GM23248 (cell line): ENCODE data around the gene DDX60. TPM values are rescaled to one million over a fixed set of nuclear protein-coding genes. Genes with fewer than 3 reads are reported as not detected.
"Not testable (repeated sequence)": the region's sequence is repeated elsewhere in the genome, so short reads cannot be mapped to it uniquely, and the experiment has no call there.

ENCODE experiments used
- DNase-seq: peaks from one replicate; pipeline ENCODE4 v3.0.0-alpha.2; 2015
- H2AFZ ChIP-seq: fragments of 200-600 bp; sonication (generic); 2 replicates; pipeline ENCODE4 v1.6.1; 2016; ENCODE audit warnings: antibody characterized with exemption
- H3F3A ChIP-seq: fragments of 200-600 bp; sonication (generic); 2 replicates; pipeline ENCODE4 v1.6.1; 2016; ENCODE audit warnings: mild to moderate bottlenecking, antibody characterized with exemption, mixed run types; ENCODE audit not compliant: insufficient read depth
- H3K27ac ChIP-seq: fragments of 200-600 bp; sonication (generic); 2 replicates; pipeline ENCODE4 v1.5.1; 2016; ENCODE audit warnings: mild to moderate bottlenecking
- H3K27me3 ChIP-seq: fragments of 200-600 bp; sonication (generic); replicated peaks from 2 replicates; pipeline ENCODE4 v1.6.1; 2016; ENCODE audit warnings: mild to moderate bottlenecking; ENCODE audit not compliant: insufficient read depth
- H3K36me3 ChIP-seq: fragments of 200-600 bp; sonication (generic); 2 replicates; pipeline ENCODE4 v1.6.1; 2016; ENCODE audit warnings: low read depth, mild to moderate bottlenecking
- H3K4me1 ChIP-seq: fragments of 200-600 bp; sonication (generic); 2 replicates; pipeline ENCODE4 v1.6.1; 2016; ENCODE audit warnings: mild to moderate bottlenecking; ENCODE audit not compliant: insufficient read depth
- H3K4me2 ChIP-seq: fragments of 200-600 bp; sonication (generic); one replicate; pipeline ENCODE4 v1.6.1; 2016; ENCODE audit warnings: mild to moderate bottlenecking; ENCODE audit not compliant: unreplicated experiment
- H3K4me3 ChIP-seq: fragments of 200-600 bp; sonication (generic); 2 replicates; pipeline ENCODE4 v1.5.1; 2016; ENCODE audit warnings: mild to moderate bottlenecking
- H3K79me2 ChIP-seq: fragments of 200-600 bp; sonication (generic); 2 replicates; pipeline ENCODE4 v1.6.1; 2016; ENCODE audit warnings: mild to moderate bottlenecking; ENCODE audit not compliant: insufficient read depth
- H3K9ac ChIP-seq: fragments of 200-600 bp; sonication (generic); 2 replicates; pipeline ENCODE4 v1.6.1; 2016; ENCODE audit warnings: mild to moderate bottlenecking
- H3K9me2 ChIP-seq: fragments of 200-600 bp; sonication (generic); 2 replicates; pipeline ENCODE4 v1.6.1; 2016; ENCODE audit warnings: mixed run types, mild to moderate bottlenecking, moderate library complexity; ENCODE audit not compliant: insufficient read depth
- H3K9me3 ChIP-seq: fragments of 200-600 bp; sonication (generic); one replicate; pipeline ENCODE4 v1.6.1; 2017; ENCODE audit warnings: low read depth
- H4K20me1 ChIP-seq: fragments of 200-600 bp; sonication (generic); 2 replicates; pipeline ENCODE4 v1.6.0; 2016; ENCODE audit not compliant: insufficient read depth
- EZH2 ChIP-seq: fragments of 200-600 bp; sonication (generic); IDR thresholded peaks from 2 replicates; pipeline ENCODE4 v1.6.1; 2018; ENCODE audit warnings: antibody characterized with exemption, mild to moderate bottlenecking; ENCODE audit not compliant: insufficient read depth, poor library complexity, severe bottlenecking
- EZH2phosphoT487 ChIP-seq: fragments of 200-600 bp; sonication (generic); IDR thresholded peaks from 2 replicates; pipeline ENCODE4 v1.6.1; 2018; ENCODE audit warnings: antibody characterized with exemption, moderate library complexity, mild to moderate bottlenecking, low read depth; ENCODE audit not compliant: insufficient read depth
- WGBS, 2 experiments: methylation state at CpG; one replicate each; pipeline ENCODE4 v1.1.6; 2015 to 2017; ENCODE audit warnings: low lambda C conversion rate in 2 of 2, low coverage in 1 of 2; ENCODE audit errors: missing lambda C conversion rate in 2 of 2; 5-methylcytosine and 5-hydroxymethylcytosine counted together
- in situ Hi-C: fragments of 300-500 bp; cut with MboI; formaldehyde crosslinking; loops from 2 replicates; pipeline ENCODE4 v1.15.0; 2020
- polyA plus RNA-seq: library from polyadenylated mRNA; unstranded; fragments of >200 nt; fragmentation: Nextera tagmentation; extraction: Ambion mirVana; gene quantifications from 2 replicates; pipeline ENCODE4 v1.2.1, GENCODE V29; 2016
- total RNA-seq: library from RNA; depleted of rRNA; stranded (reverse); fragments of >200 nt; shearing (Covaris generic); gene quantifications from 2 replicates; pipeline ENCODE4 v1.2.3, GENCODE V29; 2014

DDX60 gene
- total and polyA plus RNA-seq, 2 experiments from 2014 or later, result 1.8 to 7.1 TPM

GRCh38 chr4:168308912-168309311 is 9.6 kb downstream of the DDX60 start:
- in situ Hi-C loops, result no loop called here
- Histone ChIP-seq H3F3A (no peaks in the 10 kb centered on the region), H3K36me3 (no peaks in the 10 kb centered on the region), H2AFZ (no peak overlapping the region), H4K20me1 (no peaks in the 10 kb centered on the region), H3K9ac (no peak overlapping the region), H3K9me2 (no peaks in the 10 kb centered on the region), H3K9me3 (no peaks in the 10 kb centered on the region), H3K27me3 (no peaks in the 10 kb centered on the region), H3K27ac (no peak overlapping the region), H3K4me1 (peaks cover 6% of the 10 kb centered on the region; the same call in 1 of the 2 replicates), H3K4me3 (no peak overlapping the region), H3K79me2 (no peaks in the 10 kb centered on the region), H3K4me2 (no peak overlapping the region)
- no peak for DNase-seq
- no peak for TF ChIP-seq EZH2phosphoT487
- TF ChIP-seq EZH2, result no peak
- WGBS, 2 experiments, result 85 to 86% methylated on average over 2 of the region's 2 CpGs

DNA sequence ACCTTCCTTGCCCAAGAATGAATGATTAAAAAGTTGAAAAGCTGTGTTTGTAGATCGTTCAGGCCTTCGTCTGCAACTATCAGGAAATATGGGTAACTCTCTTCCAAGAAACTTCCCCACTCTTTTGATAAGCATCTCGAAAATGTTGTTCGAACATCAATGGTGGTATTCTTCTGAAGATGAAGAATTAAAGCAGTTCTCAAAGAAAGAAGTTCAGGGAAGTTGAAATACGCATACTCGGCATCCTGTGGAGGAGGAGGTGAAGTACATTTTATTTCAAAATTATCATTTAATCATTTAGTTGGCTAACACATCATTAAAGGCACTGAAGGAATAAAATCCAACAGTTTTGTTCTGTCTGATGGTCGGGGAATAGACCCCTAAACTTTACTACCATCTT is 12.1 kb downstream of the DDX60 start:
- Histone ChIP-seq H3K4me2 (no peak overlapping the region), H4K20me1 (no peaks in the 10 kb centered on the region), H3K9me3 (no peaks in the 10 kb centered on the region), H2AFZ (no peak overlapping the region), H3K9me2 (no peaks in the 10 kb centered on the region), H3K4me1 (peaks cover 6% of the 10 kb centered on the region; the same call in 1 of the 2 replicates), H3K27me3 (no peaks in the 10 kb centered on the region), H3K27ac (no peak overlapping the region), H3K36me3 (no peaks in the 10 kb centered on the region), H3K4me3 (no peak overlapping the region), H3K9ac (no peak overlapping the region), H3K79me2 (no peaks in the 10 kb centered on the region), H3F3A (no peaks in the 10 kb centered on the region)
- TF ChIP-seq EZH2 (no peak), EZH2phosphoT487 (no peak)
- WGBS, 2 experiments, result 94 to 99% methylated on average over 7 of the region's 7 CpGs
- no peak for DNase-seq
- in situ Hi-C loops, result no loop called here

- no peaks in the 10 kb centered on the region for H3K27me3 ChIP-seq
- TF ChIP-seq EZH2 (no peak), EZH2phosphoT487 (no peak)
- H3K9me3 ChIP-seq, result no peaks in the 10 kb centered on the region
- H3K36me3 ChIP-seq, result no peaks in the 10 kb centered on the region
- H3F3A ChIP-seq, result no peaks in the 10 kb centered on the region
- H3K79me2 ChIP-seq, result no peaks in the 10 kb centered on the region
- no peak overlapping the region for H2AFZ ChIP-seq
- H3K27ac ChIP-seq, result peak overlapping the region; percentile 44
- peaks cover 6% of the 10 kb centered on the region; the same call in 1 of the 2 replicates for H3K4me1 ChIP-seq
- H3K9me2 ChIP-seq, result no peaks in the 10 kb centered on the region
- in situ Hi-C loops, result no loop called here
- H3K9ac ChIP-seq, result no peak overlapping the region
- no peak overlapping the region for H3K4me3 ChIP-seq
- H4K20me1 ChIP-seq, result no peaks in the 10 kb centered on the region
- WGBS, 2 experiments, result 6 to 10% methylated on average over 3 of the region's 3 CpGs
- DNase-seq, result peak; percentile 86
- no peak overlapping the region for H3K4me2 ChIP-seq
These were observed 13.7 kb downstream of the DDX60 start for GRCh38 chr4:168304744-168305459.

GRCh38 chr4:168303430-168303829 is 15.1 kb downstream of the DDX60 start:
- H3K4me2 ChIP-seq, H3K9me3 ChIP-seq, DNase-seq, H3F3A ChIP-seq, H3K79me2 ChIP-seq, H3K27ac ChIP-seq, H3K4me3 ChIP-seq, H2AFZ ChIP-seq, in situ Hi-C loops, H3K36me3 ChIP-seq, H3K9ac ChIP-seq, H4K20me1 ChIP-seq, H3K4me1 ChIP-seq, H3K27me3 ChIP-seq, H3K9me2 ChIP-seq: not testable (repeated sequence)
- WGBS, 2 experiments, result 93 to 100% methylated on average over 5 of the region's 5 CpGs
